GM10847 (cell line): ENCODE data around the gene CD226.

ENCODE experiments used
- POLR2A ChIP-seq: IDR thresholded peaks from 2 replicates; pipeline ENCODE4 v1.6.1; 2011; ENCODE audit not compliant: insufficient read length; ENCODE audit errors: extremely low read depth

The CD226 gene

GRCh38 chr18:69887256-69887655, 60.4 kb downstream of the CD226 start:
- TF ChIP-seq POLR2A, result no peak

GRCh38 chr18:69885841-69886531, 61.7 kb downstream of the CD226 start:
- no peak for TF ChIP-seq POLR2A

DNA sequence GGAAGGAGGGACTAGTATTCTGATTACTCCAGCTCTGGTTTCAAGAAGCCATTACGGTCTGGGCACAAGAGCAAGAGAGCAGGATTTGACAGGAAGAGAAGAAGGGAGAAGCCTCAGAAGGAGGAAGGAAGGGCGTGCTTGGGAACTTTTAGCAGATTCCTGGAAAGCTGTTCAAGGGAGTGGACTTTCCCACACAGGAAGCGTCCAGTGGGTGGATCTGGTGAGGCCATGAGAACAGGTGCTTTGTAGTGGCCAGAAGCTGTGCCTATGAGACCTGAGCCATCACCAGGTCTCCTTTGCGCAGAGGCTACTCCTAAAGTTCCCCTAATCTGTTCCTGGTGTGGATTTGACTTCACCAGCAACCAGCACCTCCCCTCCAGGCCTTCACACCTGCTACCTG, 62.3 kb downstream of the CD226 start:
- no peak for TF ChIP-seq POLR2A

DNA sequence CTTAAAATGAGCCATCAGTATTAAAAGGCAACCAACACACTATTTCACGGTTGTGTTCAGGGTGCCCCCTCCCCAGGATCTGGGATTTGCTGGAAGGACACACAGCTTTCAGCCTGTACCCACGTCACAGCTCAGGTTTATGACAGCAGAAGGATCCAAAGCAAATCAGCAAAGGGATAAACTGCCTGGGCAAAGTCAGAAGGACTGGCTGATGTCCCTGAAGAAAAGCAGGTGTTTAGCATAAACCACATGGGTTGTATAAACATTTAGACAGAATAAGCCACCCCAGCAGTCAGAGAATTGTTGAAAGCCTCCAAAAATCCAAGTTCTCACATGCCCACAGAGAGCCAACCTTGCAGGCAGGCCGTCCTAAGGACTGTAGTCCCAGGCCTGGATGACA, 63.9 kb downstream of the CD226 start:
- TF ChIP-seq POLR2A, result no peak

- TF ChIP-seq POLR2A, result no peak
Measured at GRCh38 chr18:69882965-69883668, 64.6 kb downstream of the CD226 start.

DNA sequence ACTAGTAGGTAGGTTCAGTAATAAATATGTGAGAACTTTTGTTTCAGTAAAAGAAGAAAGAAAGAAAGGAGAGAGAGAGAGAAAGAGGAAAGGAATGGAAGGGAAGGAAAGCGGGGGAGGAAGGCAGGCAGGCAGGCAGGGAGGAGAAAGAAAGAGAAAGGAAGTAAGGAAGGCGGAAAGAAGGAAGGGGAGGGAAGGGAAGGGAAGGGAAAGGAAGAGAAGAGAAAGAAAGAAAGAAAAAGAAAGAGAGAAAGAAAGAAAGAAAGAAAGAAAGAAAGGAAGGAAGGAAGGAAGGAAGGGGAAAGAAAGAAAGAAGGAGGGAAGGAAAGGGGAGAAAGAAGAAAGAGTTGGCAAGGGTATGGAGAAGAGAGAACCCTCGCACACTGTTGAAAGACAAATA, 67.6 kb downstream of the CD226 start:
- no peak for TF ChIP-seq POLR2A

- TF ChIP-seq POLR2A, result no peak
Measured at GRCh38 chr18:69878213-69878933, 69.3 kb downstream of the CD226 start.

DNA sequence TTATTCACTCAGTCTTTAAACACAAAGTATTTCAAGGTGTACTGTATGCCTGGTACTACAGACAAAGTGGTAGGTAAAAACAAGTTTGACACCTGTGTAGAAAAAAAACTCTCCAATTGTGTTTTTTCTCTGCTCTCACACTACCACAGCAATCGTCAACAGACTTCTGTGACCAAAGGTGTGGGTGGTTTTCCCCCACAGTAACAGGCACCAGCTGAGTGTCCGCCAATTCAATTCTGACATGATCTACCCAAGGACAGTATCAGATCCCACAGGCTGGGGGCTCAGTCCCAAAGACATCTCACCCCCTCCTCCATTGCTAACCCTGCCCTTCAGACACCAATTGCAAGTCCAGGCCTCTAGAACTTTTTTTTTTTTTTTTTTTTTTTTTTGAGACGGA, 71.2 kb downstream of the CD226 start:
- no peak for TF ChIP-seq POLR2A

- TF ChIP-seq POLR2A, result no peak
Measured at GRCh38 chr18:69874058-69874457, 73.6 kb downstream of the CD226 start.

DNA sequence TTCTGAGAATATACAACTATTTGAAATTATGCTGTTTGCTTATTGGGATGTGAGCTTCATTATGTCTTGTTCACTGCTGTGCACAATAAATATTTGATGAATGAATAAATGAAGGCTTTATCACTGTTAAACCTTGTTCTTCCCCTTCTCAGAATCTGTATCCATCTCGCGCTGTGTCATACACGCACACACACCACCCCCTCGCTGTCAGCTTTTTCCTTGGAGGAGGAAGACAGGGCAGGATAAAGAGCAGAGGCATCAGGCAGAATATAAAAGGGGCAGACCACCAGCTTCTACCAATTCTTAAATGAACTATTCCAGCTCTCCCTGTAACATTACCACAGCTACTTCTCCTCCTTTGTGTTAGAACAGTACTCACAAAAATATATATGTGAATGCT, 75.0 kb downstream of the CD226 start:
- TF ChIP-seq POLR2A, result no peak

GRCh38 chr18:69871363-69871762, 76.3 kb downstream of the CD226 start:
- no peak for TF ChIP-seq POLR2A

DNA sequence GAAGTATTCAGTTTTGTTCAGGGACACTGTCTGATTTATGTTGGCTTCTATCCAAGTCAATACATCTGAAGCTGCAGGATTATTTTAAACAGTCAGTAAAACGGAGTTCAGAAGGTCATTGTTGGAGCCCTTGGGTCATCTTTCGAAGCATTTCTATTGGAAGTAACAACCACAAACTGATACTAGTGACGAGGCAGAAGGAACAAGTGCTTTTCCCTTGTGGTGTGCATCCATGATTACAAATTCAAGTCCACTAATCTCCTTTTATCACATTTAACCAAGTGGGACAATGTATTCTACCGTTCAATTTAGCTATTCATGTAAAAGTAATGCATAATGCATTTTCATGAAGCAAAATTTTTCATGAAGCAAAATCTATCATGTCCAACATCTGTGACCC, 76.9 kb downstream of the CD226 start:
- no peak for TF ChIP-seq POLR2A

DNA sequence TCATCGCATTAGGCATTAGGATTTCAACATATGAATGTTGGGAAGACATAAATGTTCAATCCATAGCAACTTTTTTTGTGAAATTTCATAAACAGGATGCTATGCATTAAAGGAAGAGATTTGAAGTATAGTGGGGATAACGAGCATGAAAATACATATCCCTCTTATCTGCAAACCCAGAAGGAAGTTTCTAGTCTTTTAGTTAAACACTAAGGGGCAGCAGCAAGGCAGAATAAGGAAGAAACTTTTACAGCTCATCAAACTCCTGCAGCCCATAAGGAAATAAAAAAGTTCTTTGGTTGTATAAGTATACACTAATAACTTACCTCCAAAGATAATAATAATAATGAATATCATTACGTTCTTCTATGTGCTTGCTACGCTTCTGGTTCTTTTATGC, 81.5 kb downstream of the CD226 start:
- TF ChIP-seq POLR2A, result no peak

DNA sequence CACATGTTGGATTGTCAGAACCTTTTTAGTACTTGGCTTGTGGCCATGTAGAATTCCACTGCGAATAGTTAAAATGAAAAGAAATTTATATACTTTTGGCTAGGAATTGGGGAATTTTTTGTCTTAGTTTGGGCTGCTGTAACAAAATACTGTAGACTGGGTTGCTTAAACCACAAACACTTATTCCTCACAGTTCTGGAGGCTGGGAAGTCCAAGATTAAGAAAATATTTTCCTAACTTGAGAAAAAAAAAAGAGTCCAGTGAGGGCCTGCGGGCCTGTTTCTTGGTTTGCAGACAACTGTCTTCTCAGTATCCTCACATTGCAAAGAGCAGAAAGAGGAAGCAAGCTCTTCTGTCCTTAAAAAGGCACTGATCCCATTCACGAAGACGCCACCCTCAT, 81.9 kb downstream of the CD226 start:
- no peak for TF ChIP-seq POLR2A

DNA sequence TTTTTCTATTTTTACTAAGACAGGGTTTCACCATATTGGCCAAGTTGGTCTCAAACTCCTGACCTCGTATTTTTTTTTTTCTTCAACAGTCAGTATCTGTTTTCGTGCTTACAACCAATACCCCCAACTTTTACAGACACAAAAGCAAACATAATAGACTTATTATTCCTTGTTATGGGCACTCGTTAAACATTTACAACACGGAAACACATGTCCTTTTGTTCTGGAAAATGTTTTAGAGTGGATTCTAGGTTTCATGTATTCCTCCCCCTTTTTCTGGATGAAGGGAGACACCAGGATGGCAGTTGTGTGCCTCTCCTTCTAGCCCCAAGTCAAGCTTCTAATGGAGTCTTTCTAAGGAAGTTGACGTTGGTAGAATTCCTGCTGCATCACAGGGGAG, 88.8 kb downstream of the CD226 start:
- no peak for TF ChIP-seq POLR2A

- no peak for TF ChIP-seq POLR2A
Measured at GRCh38 chr18:69854455-69854854, 93.2 kb downstream of the CD226 start.

GRCh38 chr18:69853051-69853450, 94.6 kb downstream of the CD226 start:
- TF ChIP-seq POLR2A, result no peak
